HepG2 (cell line): ENCODE results near the gene COPA. TPM values are rescaled to one million over a fixed set of nuclear protein-coding genes. Genes with fewer than 3 reads are reported as not detected.

Experiments used
- DR1 ChIP-seq: sonication (generic); formaldehyde crosslinking; IDR thresholded peaks from 2 replicates; pipeline ENCODE4 v1.8.0; 2021; ENCODE audit warnings: mild to moderate bottlenecking, missing genetic modification reagents, inconsistent platforms
- HNF4G ChIP-seq, 2 experiments: sonication (generic) in 1 of 2; formaldehyde crosslinking in 1 of 2; IDR thresholded peaks; 2 replicates each; pipeline versions ENCODE4 v1.4.0 to v1.6.1; 2011 to 2020; ENCODE audit warnings: borderline replicate concordance in 2 of 2, low read depth in 2 of 2, mild to moderate bottlenecking in 2 of 2, low read length in 1 of 2, missing genetic modification reagents in 1 of 2, moderate library complexity in 1 of 2
- HNRNPL ChIP-seq: fragments of 200-400 bp; formaldehyde crosslinking; IDR thresholded peaks from 2 replicates; pipeline ENCODE4 v1.6.1; 2017; ENCODE audit warnings: mild to moderate bottlenecking, low read depth, low read length
- KAT7 ChIP-seq: IDR thresholded peaks from 2 replicates; pipeline ENCODE4 v1.6.1; 2018; ENCODE audit warnings: borderline replicate concordance, missing compliant biosample characterization
- KDM2A ChIP-seq: sonication (generic); formaldehyde crosslinking; IDR thresholded peaks from 2 replicates; pipeline ENCODE4 v1.4.0; 2020; ENCODE audit warnings: low read depth, missing genetic modification reagents, borderline replicate concordance
- MXD3 ChIP-seq: IDR thresholded peaks from 2 replicates; pipeline ENCODE4 v1.6.1; 2016; ENCODE audit warnings: mild to moderate bottlenecking, missing biosample characterization, missing genetic modification reagents
- NFE2L2 ChIP-seq: fragments of 150-350 bp; IDR thresholded peaks from 2 replicates; pipeline ENCODE4 v1.6.1; 2014; ENCODE audit warnings: low read length
- NFKBIZ ChIP-seq: IDR thresholded peaks from 2 replicates; pipeline ENCODE4 v1.6.1; 2018; ENCODE audit warnings: missing genetic modification reagents, missing compliant biosample characterization
- NFYC ChIP-seq: IDR thresholded peaks from 2 replicates; pipeline ENCODE4 v1.6.1; 2016; ENCODE audit warnings: missing genetic modification reagents, missing compliant biosample characterization
- PITX1 ChIP-seq: sonication (generic); formaldehyde crosslinking; IDR thresholded peaks from 2 replicates; pipeline ENCODE4 v1.5.1; 2020; ENCODE audit warnings: mild to moderate bottlenecking, missing genetic modification reagents
- RFX5 ChIP-seq: IDR thresholded peaks from 2 replicates; pipeline ENCODE4 v1.6.1; 2011; ENCODE audit warnings: low read depth, low read length, improper control_type of control experiment
- SP4 ChIP-seq: sonication (generic); formaldehyde crosslinking; IDR thresholded peaks from 2 replicates; pipeline ENCODE4 v1.8.1; 2023; ENCODE audit warnings: mild to moderate bottlenecking, missing genetic modification reagents
- SRSF4 ChIP-seq: fragments of 200-400 bp; formaldehyde crosslinking; IDR thresholded peaks from one replicate; pipeline ENCODE4 v1.6.1; 2018; ENCODE audit warnings: mild to moderate bottlenecking, low read depth, low read length, moderate library complexity; ENCODE audit not compliant: poor library complexity, severe bottlenecking
- TEAD2 ChIP-seq: sonication (generic); formaldehyde crosslinking; IDR thresholded peaks from 2 replicates; pipeline ENCODE4 v1.9.0; 2021; ENCODE audit warnings: missing genetic modification reagents
- ZBTB8A ChIP-seq: sonication (generic); formaldehyde crosslinking; IDR thresholded peaks from 2 replicates; pipeline ENCODE4 v1.4.0; 2020; ENCODE audit warnings: mild to moderate bottlenecking, low read depth, missing genetic modification reagents, borderline replicate concordance
- ZNF10 ChIP-seq: sonication (generic); formaldehyde crosslinking; IDR thresholded peaks from 2 replicates; pipeline ENCODE4 v1.4.0; 2020; ENCODE audit warnings: mild to moderate bottlenecking, low read depth, missing genetic modification reagents, borderline replicate concordance
- ZNF136 ChIP-seq: sonication (generic); formaldehyde crosslinking; IDR thresholded peaks from 2 replicates; pipeline ENCODE4 v1.8.1; 2022; ENCODE audit warnings: low read depth, mild to moderate bottlenecking, moderate library complexity, missing genetic modification reagents
- ZNF207 ChIP-seq: fragments of 450-650 bp; IDR thresholded peaks from 2 replicates; pipeline ENCODE4 v1.6.1; 2016; ENCODE audit warnings: antibody characterized with exemption, borderline replicate concordance
- ZNF263 ChIP-seq: sonication (generic); formaldehyde crosslinking; IDR thresholded peaks from 2 replicates; pipeline ENCODE4 v1.4.0; 2020; ENCODE audit warnings: missing genetic modification reagents
- ZNF350 ChIP-seq: sonication (generic); formaldehyde crosslinking; IDR thresholded peaks from 2 replicates; pipeline ENCODE4 v1.4.0; 2020; ENCODE audit warnings: mild to moderate bottlenecking, low read depth, missing genetic modification reagents, borderline replicate concordance
- ZNF792 ChIP-seq: IDR thresholded peaks from 2 replicates; pipeline ENCODE4 v1.6.1; 2016
- polyA plus RNA-seq, 8 experiments: library from polyadenylated mRNA; depleted of rRNA in 3 of 8; stranded (reverse) in 7 of 8; unstranded in 1 of 8; fragments of >200 nt; fragmentation: Illumina TruSeq in 4 of 8; extraction: Trizol in 4 of 8; gene quantifications; 2 replicates each; pipeline versions ENCODE4 v1.2.1 to v1.2.3, GENCODE V29; 2011 to 2016; ENCODE audit warnings: low read depth in 4 of 8, missing spikeins in 1 of 8, mixed read lengths in 1 of 8; ENCODE audit not compliant: insufficient read depth in 1 of 8
- total RNA-seq, 5 experiments: library from RNA; depleted of rRNA; stranded (reverse); fragments of >200 nt; fragmentation: Illumina TruSeq; extraction: Trizol; gene quantifications; 2 replicates each; pipeline ENCODE4 v1.2.3, GENCODE V29; 2016; ENCODE audit warnings: low read depth in 1 of 5
- TF ChIP-seq, protein P1 (sequence below): sonication (generic); formaldehyde crosslinking; IDR thresholded peaks from 2 replicates; pipeline ENCODE4 v1.5.0; 2020; ENCODE audit warnings: mild to moderate bottlenecking, missing genetic modification reagents, borderline replicate concordance
- TF ChIP-seq, protein P2 (sequence below): IDR thresholded peaks from 2 replicates; pipeline ENCODE4 v1.6.1; 2016; ENCODE audit warnings: missing compliant biosample characterization, missing genetic modification reagents, borderline replicate concordance

The COPA gene
- total and polyA plus RNA-seq, 2 of the 13 experiments (the other 11 are each of a cell fraction or from before 2014, with no cell fraction given) = 160 to 197 TPM

DNA sequence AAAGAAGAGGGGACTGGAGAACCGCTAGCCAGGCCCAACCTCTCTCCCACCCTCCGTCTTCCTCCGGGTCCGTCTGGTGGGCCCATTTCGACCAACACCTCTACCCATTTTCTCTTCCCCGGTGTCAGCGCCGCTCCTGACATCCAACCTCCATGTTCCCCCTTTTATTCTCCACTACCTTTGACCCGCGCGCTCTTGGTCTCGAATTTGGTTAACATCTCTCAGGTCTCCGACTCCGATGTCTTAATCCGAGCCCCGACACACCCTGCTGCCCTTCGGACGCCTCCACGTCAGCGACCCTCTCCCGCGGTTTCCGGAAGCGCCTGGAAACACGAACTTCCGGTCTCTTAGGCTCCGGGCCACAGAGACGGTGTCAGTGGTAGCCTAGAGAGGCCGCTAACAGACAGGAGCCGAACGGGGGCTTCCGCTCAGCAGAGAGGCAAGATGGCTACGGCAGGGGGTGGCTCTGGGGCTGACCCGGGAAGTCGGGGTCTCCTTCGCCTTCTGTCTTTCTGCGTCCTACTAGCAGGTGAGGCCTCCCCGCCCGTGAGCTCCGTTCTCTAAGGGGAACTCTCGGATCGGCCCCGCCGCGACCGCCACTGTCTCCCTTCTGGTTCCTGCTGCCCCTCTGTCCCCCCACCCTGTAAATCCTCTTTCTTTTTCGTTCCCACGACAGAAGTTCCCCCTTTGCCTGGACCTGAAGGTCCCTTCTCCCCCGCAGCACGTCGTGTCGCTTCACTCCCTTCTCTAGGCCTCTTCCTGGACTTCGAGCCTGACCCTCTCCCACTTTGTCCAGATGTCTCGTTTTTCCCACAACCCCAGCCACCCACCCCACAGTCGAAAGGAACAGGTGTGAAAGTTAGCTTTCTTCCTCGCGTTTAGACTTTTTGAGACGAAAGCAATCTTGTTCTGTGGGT lies at the start of gene COPA, which contains the start of gene NCSTN (continued):
- TF ChIP-seq, protein P1, sequence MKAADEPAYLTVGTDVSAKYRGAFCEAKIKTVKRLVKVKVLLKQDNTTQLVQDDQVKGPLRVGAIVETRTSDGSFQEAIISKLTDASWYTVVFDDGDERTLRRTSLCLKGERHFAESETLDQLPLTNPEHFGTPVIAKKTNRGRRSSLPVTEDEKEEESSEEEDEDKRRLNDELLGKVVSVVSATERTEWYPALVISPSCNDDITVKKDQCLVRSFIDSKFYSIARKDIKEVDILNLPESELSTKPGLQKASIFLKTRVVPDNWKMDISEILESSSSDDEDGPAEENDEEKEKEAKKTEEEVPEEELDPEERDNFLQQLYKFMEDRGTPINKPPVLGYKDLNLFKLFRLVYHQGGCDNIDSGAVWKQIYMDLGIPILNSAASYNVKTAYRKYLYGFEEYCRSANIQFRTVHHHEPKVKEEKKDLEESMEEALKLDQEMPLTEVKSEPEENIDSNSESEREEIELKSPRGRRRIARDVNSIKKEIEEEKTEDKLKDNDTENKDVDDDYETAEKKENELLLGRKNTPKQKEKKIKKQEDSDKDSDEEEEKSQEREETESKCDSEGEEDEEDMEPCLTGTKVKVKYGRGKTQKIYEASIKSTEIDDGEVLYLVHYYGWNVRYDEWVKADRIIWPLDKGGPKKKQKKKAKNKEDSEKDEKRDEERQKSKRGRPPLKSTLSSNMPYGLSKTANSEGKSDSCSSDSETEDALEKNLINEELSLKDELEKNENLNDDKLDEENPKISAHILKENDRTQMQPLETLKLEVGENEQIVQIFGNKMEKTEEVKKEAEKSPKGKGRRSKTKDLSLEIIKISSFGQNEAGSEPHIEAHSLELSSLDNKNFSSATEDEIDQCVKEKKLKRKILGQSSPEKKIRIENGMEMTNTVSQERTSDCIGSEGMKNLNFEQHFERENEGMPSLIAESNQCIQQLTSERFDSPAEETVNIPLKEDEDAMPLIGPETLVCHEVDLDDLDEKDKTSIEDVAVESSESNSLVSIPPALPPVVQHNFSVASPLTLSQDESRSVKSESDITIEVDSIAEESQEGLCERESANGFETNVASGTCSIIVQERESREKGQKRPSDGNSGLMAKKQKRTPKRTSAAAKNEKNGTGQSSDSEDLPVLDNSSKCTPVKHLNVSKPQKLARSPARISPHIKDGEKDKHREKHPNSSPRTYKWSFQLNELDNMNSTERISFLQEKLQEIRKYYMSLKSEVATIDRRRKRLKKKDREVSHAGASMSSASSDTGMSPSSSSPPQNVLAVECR (CRISPR knock-in tag) = peak; percentile 95
- TF ChIP-seq ZNF10 (no peak), ZNF792 (peak; percentile 35; the same call in 1 of the 2 replicates), ZNF207 (no peak), RFX5 (0 out of 2 replicates have a peak, but pooled peaks have one; percentile 23), TEAD2 (no peak), NFE2L2 (no peak), ZNF350 (CRISPR knock-in tag) (peak; percentile 80), SRSF4 (no peak), NFKBIZ (no peak), PITX1 (peak; percentile 83), ZBTB8A (peak; percentile 20; the same call in 1 of the 2 replicates), KAT7 (CRISPR knock-in tag) (peak; percentile 87), HNF4G (IDR thresholded peaks at IDR 0.05; ENCODE audit: borderline replicate concordance, low read depth, low read length) (0 out of 2 replicates have a peak, but pooled peaks have one; percentile 14), HNF4G (CRISPR knock-in tag; IDR thresholded peaks at IDR 0.05; ENCODE audit: borderline replicate concordance, low read depth) (peak; percentile 71; the same call in 1 of the 2 replicates), ZNF263 (CRISPR knock-in tag) (0 out of 2 replicates have a peak, but pooled peaks have one; percentile 20), MXD3 (CRISPR knock-in tag) (peak; percentile 40; the same call in 1 of the 2 replicates), HNRNPL (0 out of 2 replicates have a peak, but pooled peaks have one; percentile 51), KDM2A (peak; percentile 88), NFYC (peak; percentile 40; the same call in 1 of the 2 replicates), DR1 (peak; percentile 72; the same call in 1 of the 2 replicates), ZNF136 (CRISPR knock-in tag) (peak; percentile 81; the same call in 1 of the 2 replicates), SP4 (CRISPR knock-in tag) (peak; percentile 76)
- TF ChIP-seq, protein P2, sequence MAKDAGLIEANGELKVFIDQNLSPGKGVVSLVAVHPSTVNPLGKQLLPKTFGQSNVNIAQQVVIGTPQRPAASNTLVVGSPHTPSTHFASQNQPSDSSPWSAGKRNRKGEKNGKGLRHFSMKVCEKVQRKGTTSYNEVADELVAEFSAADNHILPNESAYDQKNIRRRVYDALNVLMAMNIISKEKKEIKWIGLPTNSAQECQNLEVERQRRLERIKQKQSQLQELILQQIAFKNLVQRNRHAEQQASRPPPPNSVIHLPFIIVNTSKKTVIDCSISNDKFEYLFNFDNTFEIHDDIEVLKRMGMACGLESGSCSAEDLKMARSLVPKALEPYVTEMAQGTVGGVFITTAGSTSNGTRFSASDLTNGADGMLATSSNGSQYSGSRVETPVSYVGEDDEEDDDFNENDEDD (CRISPR knock-in tag) = no peak
